ENCODE data around the gene B3GAT1. TPM values are rescaled to one million over a fixed set of nuclear protein-coding genes. Genes with fewer than 3 reads are reported as not detected.

The B3GAT1 gene
- total RNA-seq, 1 donor from 2014 or later: 0.79 TPM

GRCh38 chr11:134371436-134372185 is 40.4 kb downstream of the B3GAT1 start:
- no peak for DNase-seq

DNA sequence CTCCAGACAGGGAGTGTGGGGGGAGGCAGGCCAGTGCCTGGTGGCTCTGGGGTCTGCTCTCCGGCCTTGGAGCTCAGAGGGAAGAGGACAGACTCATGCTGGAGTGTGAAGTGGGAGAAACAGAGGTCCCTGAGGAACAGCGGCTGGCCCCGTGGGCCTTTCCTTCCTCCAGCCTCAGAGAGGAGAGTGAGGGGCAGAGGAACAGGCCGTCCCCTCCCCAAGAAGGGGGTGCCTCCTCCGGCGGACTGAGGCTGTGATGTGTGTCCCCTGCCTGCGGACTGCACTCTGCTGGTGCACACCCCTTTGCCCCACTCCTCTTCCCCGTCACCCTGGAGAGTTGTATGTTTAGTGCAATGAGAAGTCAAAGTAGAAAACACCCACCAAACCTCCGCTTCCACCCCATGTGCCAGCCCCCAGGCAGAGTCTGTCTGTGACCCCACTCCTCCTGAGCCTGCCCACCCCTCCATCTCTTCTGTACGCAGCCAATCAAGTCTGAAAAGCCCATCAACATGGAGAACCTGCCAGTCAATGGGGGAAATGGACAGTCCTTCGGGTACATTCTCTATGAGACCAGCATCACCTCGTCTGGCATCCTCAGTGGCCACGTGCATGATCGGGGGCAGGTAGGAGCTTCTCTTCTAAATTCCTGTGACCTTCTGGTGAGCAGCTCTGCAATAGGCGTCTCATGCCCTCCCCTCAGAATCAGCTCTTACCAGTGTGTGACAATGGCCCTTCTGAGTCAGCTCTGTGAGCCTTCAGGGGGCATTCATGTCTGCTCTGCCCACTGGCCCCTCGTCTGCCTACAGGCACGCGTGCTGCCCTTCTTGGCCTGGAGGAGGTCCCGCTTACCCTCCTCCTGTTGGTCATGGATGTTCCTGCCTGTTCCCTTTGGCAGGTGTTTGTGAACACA is 41.3 kb downstream of the B3GAT1 start:
- DNase-seq: no peak

GRCh38 chr11:134369656-134370525 is 42.2 kb downstream of the B3GAT1 start:
- DNase-seq: no peak

GRCh38 chr11:134367781-134368180 is 44.3 kb downstream of the B3GAT1 start:
- DNase-seq: no peak

DNA sequence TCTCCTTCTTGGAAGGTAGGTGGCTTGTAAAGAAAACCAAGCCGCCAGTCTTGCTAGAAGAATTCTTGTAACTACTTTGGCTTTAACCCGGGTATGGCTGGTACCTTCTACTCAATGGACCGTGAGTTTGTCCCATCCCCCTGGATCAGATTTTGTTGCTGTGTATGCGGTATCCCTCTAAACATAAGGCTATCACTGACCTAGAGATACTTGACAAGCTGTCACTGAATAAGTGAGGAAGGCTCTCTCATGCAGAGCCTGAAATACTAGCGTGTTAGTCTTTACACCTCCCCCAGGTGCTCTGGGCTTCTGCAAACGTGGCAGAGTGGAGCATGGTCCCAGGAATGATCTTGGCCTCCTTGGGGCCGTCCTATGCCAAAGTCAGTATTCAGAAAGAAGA is 45.8 kb downstream of the B3GAT1 start:
- DNase-seq: no peak

GRCh38 chr11:134365011-134365925 is 46.8 kb downstream of the B3GAT1 start:
- no peak for DNase-seq

GRCh38 chr11:134364261-134364660 is 47.8 kb downstream of the B3GAT1 start:
- no peak for DNase-seq

- no peak for DNase-seq
Observed at GRCh38 chr11:134363592-134363991, 48.5 kb downstream of the B3GAT1 start.

DNA sequence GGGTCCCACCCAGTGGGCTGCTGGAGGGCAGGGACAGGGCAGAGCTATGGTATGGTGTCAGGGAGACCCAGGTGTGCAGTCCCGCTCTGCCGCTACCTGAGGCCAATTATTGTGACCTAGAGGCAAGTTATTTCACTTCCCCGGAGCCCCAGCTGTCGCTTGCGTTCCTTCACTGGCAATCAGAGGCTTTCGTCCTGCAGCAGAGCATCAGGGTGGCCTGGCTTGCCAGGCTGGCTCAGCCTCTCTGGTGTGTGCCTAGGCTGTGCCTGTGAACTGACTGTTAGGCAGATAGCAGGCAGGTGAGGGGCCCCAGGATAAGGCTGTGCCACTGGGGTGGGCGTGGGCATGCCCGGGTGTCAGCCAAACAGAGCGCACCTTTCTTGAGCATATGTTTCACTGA is 48.9 kb downstream of the B3GAT1 start:
- no peak for DNase-seq

GRCh38 chr11:134362192-134362901 is 49.7 kb downstream of the B3GAT1 start:
- no peak for DNase-seq

DNA sequence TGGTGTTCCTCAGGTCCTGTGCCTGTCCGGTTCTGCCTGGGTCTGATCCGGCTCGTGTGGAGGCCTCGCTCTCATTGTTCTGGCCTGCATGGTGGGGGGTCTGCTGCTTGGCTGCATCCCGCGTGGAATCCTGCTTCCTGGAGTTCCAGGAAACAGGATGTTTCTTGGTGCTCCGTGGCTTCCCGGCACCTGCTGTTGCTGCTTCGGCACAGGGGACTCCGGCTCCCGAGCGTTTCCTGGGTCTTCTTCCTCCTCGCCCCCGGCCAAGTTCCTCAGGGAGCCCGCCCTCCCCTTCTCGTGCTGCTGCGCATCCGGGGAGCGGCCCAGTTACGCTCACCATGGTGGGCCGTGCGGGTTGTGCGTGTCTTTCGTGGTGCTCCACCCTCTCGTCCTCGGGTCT is 50.4 kb downstream of the B3GAT1 start:
- DNase-seq: no peak

DNA sequence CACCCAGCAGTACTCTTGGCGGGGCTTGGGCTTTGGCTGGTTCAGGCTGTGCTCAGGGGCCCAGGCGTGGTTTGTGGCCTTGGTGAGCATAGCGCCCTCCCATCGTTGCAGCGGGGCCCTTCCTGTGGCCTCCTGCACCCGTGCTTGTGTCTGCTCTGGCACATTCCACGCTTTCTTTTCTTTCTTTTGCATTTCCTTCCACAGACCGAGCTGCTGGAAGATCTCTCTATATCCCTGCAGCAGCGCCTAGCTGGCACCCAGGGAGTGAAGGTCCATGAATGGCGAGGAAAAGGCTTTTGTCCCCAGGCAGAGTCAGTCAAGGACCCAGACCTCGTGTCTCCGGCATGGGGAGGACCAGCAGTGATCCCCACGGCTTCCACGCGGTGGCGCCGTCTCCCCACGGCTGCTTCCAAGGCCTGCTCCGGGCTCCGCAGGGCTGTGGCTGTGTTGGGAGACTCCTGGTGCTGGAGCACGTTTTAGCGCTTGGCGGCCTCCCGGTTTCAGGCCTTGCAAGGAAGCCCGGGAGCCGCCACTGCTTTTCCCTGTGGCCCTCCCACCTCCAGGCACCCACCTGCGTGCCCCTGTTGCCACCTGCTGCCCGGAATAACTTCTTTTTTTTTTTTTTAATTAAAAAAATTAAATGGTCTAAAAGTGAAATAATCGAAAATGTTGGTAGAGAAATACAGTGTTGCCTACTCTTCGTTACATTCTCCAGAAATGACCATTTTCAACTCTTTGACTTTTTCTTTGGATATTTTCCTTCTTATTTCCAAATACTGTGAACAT is 51.8 kb downstream of the B3GAT1 start:
- peak; percentile 63 for DNase-seq

DNA sequence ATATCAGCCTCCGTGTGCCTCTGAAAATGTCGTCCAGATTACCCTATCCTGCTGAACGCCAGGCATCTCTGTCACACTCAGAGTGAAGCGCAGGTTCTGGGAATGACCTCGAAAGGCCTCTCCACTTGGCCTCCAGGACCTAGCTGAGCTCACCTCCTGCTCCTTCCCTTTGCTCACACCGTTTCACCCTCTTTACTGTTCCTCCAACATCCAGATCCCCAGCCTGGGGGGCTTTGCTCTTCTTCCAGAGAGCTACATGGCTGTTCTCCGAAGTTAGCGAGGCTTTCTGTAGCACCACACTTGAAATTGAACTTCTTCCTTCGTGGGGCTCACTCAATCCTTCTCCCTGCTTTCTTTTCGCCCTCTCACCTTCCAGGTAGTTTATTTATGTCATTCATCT is 52.4 kb downstream of the B3GAT1 start:
- no peak for DNase-seq

- DNase-seq: no peak
Observed at GRCh38 chr11:134358856-134359490, 53.1 kb downstream of the B3GAT1 start.

GRCh38 chr11:134358165-134358855 is 53.7 kb downstream of the B3GAT1 start:
- DNase-seq: no peak

GRCh38 chr11:134357545-134357839 is 54.5 kb downstream of the B3GAT1 start:
- DNase-seq: no peak

DNA sequence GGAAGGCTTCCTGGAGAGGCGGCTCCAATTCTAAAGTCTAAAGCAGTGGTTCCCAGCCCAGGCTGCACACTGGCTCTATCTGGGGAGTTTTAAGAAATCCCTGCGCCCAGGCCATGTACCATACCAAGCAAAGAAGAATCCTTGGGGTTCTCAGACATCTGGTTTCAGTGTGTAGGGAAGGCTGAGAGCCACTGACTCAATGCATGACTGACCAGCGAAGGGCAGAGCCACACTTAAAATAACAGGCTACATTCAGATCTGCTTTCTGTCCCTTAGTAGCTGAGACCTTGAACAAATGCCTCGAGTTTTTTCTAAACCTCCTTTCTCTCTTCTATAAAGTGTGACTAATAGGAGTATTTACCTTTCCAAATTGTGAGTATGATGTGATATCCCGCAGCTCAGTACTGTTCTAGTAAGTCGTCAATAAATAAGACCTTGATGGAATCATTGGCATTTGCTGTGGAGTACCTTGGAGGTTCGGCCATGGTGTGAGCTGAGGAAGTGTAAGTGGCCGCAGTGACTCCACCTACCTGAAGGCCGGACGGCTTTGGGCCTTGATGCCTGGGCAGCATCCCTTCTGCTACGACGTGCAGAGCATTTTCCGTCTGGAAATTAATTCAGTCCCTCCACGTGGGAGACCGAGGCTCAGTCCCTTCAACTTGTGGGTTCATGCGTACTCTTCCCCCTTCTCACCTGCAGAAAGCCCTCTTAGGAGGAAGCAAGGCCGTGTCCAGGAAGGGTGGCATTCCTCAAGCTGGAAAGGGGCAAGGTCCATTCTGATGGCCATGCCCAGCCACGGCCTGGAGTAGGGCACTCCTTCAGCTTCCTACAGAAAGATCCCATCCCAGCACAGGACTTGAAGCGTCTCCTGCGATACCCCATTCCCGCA is 55.1 kb downstream of the B3GAT1 start:
- no peak for DNase-seq

- no peak for DNase-seq
Observed at GRCh38 chr11:134355656-134356055, 56.4 kb downstream of the B3GAT1 start.

Measured in skin of body (tissue), 2 donors.